D341Med (cell line): ENCODE data around the gene SLC1A6.
"Not testable (repeated sequence)": the region's sequence is repeated elsewhere in the genome, so short reads cannot be mapped to it uniquely, and the experiment has no call there.

Source experiments
- DNase-seq: peaks from one replicate; pipeline ENCODE4 v3.0.0; 2012; ENCODE audit warnings: low spot score

The SLC1A6 gene

DNA sequence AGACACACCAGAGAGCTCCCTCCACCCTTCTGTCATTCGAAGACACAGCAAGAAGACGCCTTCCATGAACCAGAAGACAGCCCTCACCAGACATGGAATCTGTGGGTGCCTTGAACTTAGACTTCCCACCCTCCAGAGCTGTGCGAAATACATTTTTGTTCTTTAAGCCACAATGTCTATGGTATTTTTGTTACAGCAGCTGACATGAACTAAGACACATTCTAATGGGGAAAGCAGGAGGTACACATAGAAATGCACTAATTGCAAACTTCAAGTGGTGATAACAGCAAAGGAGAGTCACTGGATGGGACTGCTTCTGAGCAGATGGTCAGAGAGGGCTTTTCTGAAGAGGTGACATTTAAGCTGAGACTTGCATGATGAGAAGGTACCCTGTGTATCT lies 22.2 kb downstream of the SLC1A6 start:
- no peak for DNase-seq

- no peak for DNase-seq
These were observed 25.5 kb downstream of the SLC1A6 start for GRCh38 chr19:14954071-14954655.

GRCh38 chr19:14952767-14953166 lies 26.9 kb downstream of the SLC1A6 start:
- no peak for DNase-seq

GRCh38 chr19:14950421-14950820 lies 29.2 kb downstream of the SLC1A6 start:
- no peak for DNase-seq

GRCh38 chr19:14949876-14950275 lies 29.8 kb downstream of the SLC1A6 start:
- no peak for DNase-seq

DNA sequence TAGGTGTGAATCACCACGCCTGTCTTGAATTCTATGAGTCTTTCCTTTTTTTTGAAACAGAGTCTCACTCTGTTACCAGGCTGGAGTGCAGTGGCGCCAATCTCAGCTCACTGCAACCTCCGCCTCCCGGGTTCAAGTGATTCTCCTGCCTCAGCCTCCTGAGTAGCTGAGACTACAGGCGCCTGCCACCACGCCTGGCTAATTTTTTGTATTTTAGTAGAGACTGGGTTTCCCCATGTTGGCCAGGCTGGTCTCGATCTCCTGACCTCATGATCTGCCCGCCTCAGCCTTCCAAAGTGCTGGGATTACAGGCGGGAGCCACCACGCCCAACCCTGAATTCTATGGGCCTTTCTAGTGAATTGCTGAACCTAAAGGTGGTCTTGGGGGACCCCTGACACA lies 30.3 kb downstream of the SLC1A6 start:
- not testable (repeated sequence) for DNase-seq

DNA sequence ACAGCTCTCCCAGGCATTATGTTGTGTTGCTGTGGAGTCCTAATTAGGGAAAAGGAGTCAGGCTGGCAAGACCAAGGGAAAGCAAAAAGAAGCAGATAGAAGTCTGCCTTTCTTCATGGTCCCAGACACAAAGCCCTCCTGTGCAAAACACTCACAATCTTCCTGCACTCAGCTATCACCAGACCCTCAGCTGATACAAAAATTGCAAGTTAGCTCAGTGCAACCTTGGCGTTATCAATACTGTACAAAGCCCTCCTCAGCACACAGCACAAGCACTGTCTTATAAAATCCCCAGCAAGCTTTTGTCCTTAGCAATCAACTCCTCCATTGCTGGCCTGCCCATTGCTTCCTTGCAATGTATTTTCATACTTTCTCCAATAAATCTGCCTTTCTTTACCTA lies 35.2 kb downstream of the SLC1A6 start:
- DNase-seq: no peak

DNA sequence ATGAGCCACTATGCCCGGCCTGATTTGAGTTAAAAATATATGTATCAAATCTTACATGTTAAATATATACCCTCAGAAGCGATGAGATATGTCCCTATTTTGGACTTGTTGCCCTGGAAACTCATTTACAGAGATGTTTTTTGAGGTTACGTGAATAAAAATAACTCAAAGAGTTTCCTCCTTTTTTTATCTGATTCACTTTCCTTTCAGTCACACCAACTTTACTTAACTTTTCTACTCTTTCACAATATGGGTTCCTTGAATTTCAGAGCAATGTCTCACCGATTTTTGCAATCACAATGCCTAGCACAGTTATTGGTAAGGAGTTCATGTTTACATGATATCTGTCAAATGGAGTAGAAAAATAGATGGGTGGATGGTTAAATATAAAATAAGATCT lies 36.1 kb downstream of the SLC1A6 start:
- no peak for DNase-seq

- no peak for DNase-seq
These were observed 38.5 kb downstream of the SLC1A6 start, which contains the start of gene OR7C2 for GRCh38 chr19:14941189-14941588. TSS of gene OR7C2 (plus strand) at chr19:14941489. CDS start at chr19:14941489, 0 bp downstream.

DNA sequence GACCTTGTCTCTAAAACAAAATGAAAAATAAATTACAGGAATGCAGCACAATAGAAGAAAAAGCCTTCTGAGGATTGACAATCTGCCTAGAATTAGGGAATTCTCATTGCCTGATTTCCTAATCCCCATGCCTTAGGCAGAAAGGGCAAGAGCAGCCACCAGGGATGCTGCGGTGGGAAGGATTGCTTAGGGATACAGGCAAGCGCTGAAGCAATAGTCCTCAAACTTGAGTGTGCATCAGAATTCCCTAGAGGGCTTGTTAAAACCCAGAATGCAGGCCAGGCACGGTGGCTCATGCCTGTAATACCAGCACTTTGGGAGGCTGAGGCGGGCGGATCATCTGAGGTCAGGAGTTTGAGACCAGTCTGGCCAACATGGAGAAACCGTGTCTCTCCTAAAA lies 39.4 kb downstream of the SLC1A6 start:
- no peak for DNase-seq

DNA sequence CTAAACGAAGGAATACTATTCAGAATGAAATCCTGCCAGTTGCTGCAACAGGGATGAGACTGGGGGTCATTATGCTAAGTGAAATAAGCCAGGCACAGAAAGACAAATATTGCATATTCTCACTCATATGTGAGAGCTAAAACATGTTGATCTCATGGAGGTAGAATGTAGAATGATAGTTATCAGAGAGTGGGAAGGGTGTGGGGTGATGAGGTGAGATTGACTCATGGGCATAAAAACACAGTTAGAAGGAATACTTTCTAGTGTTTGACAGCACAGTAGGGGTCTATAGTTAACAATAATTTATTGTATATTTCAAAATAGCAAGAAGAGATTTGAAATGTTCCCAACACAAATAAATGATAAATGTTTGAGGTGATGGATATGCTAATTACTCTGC lies 46.2 kb downstream of the SLC1A6 start:
- DNase-seq: no peak

GRCh38 chr19:14916848-14917247 lies 62.8 kb downstream of the SLC1A6 start:
- no peak for DNase-seq

- no peak for DNase-seq
These were observed 64.5 kb downstream of the SLC1A6 start for GRCh38 chr19:14915116-14915515.

- no peak for DNase-seq
These were observed 73.0 kb downstream of the SLC1A6 start for GRCh38 chr19:14906711-14907110.

GRCh38 chr19:14901675-14902260 lies 77.9 kb downstream of the SLC1A6 start:
- DNase-seq: no peak
